Measurements from ENCODE around the gene APBA3. TPM values are rescaled to one million over a fixed set of nuclear protein-coding genes. Genes with fewer than 3 reads are reported as not detected.

The APBA3 gene
- total and polyA plus RNA-seq, 2 experiments from 2014 or later = 17.2 to 31.8 TPM

DNA sequence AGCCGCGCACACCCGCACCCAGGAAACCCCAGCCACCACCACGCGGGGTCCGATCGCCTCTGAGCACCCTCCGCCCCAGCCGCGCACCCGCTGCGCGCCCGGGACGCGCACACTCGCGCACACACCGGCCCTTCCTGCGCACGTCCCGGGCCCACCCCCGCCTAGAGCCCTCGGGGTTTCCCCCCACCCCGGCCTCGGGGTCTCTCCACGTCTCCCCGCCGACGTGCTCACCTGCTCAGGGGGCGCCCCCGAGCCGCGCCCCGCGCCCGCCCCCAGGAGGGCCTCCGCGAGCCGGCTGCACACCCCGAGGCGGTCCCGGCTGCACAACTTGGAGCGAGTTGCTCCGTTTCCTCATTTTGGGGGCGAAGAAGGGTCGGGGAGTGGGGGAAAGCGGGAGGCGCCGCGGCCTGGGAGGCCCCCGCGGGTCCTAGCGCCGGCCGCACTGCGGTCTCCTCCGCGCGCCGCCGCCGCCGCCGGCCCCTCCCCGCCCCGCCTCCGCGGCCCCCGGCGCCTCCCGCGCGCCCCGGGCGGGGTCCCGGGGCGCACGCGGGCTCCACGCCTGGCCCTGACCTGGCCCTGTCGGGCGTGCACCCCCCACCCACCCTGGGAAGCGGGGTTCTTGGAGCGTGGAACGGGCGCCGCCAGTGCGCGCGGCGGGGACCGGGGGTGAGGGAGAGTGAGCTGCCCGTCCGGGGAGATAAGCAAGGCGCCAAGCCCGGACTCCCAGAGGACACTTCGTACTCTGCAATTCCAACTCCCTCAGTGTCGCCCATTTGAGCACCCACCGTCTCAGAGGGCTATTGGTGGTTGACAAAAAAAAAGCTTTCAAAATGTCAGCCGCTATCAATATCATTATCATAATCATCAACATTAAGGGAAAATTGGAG is 24.7 kb upstream of the APBA3 start, which contains the start of gene MATK:
TSS of gene MATK (minus strand) at position 444 of the 887 bp plus-strand sequence. CDS start 1,246 bp downstream, outside the sequence.
- Histone ChIP-seq H3K36me3 (ENCODE audit: insufficient read depth) (peaks cover 4% of the 10 kb centered on the region; the same call in 1 of the 2 replicates), H2AFZ (peak within 1 kb of the TSS; percentile 92), H3K27me3 (ENCODE audit: insufficient read depth) (peaks cover 10% of the 10 kb centered on the region), H3K27ac (ENCODE audit: low read depth) (no peak within 1 kb of the TSS), H3K79me2 (replicated peaks; ENCODE audit: insufficient read depth) (no peaks in the 10 kb centered on the region), H4K20me1 (replicated peaks; ENCODE audit: insufficient read depth) (no peaks in the 10 kb centered on the region), H3K4me1 (ENCODE audit: insufficient read depth) (no peaks in the 10 kb centered on the region; the same call in 1 of the 2 replicates), H3F3A (replicated peaks; ENCODE audit: low read depth) (no peaks in the 10 kb centered on the region), H3K9me2 (ENCODE audit: insufficient read depth) (no peaks in the 10 kb centered on the region), H3K4me3 (peak within 1 kb of the TSS; percentile 78), H3K4me2 (peak within 1 kb of the TSS; percentile 87)
- H3K36me3 Mint-ChIP-seq (ENCODE audit: low read depth) = peaks cover 28% of the 10 kb centered on the region
- peak within 1 kb of the TSS; percentile 78 for H3K4me3 Mint-ChIP-seq
- TF ChIP-seq EZH2 (IDR thresholded peaks at IDR 0.05; ENCODE audit: low read depth, unreplicated experiment) (no peak), POLR2AphosphoS5 (IDR thresholded peaks at IDR 0.05; ENCODE audit: low read depth) (0 out of 2 replicates have a peak, but pooled peaks have one; percentile 24), ZNF114 (CRISPR knock-in tag; IDR thresholded peaks at IDR 0.05) (no peak)
- H3K27me3 Mint-ChIP-seq (ENCODE audit: insufficient read depth, low read depth, poor library complexity) = peaks cover 21% of the 10 kb centered on the region
- H3K27ac Mint-ChIP-seq = no peak within 1 kb of the TSS
- H3K4me1 Mint-ChIP-seq = peaks cover 8% of the 10 kb centered on the region
- peak; percentile 53 for ATAC-seq
- H3K9me3 Mint-ChIP-seq = peaks cover 18% of the 10 kb centered on the region
- DNase-seq (ENCODE audit: low spot score) = peak; percentile 74

DNA sequence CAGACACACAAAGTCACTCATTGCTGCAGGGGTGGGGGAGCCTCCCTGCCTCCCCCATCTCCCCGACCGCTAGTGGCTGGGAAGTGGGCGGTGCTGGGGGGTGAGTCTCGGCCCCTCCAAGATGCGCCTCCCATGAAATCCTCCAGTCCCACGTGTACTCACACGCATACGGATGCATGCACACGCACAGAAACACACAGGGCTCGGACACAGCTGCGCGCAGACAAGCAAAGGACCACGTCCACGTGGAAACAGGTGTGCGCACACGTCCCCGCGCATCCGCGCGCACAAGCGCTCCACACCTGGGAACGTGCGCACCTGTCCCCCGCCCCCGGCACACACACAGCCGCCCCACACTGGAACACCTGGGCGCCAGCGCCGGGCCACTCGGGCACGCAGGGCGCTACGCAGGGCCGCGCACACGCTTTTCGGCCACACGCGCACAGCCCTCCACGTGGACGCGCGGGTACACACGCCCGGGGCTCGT is 24.0 kb upstream of the APBA3 start:
- H3K4me3 Mint-ChIP-seq = peak overlapping the region; percentile 78
- no peaks in the 10 kb centered on the region for H3F3A ChIP-seq (replicated peaks; ENCODE audit: low read depth)
- peak overlapping the region; percentile 87 for H3K4me2 ChIP-seq
- H4K20me1 ChIP-seq (replicated peaks; ENCODE audit: insufficient read depth) = no peaks in the 10 kb centered on the region
- H3K4me3 ChIP-seq = peak overlapping the region; percentile 78
- peaks cover 33% of the 10 kb centered on the region for H3K36me3 Mint-ChIP-seq (ENCODE audit: low read depth)
- peak overlapping the region; percentile 92 for H2AFZ ChIP-seq
- H3K27me3 Mint-ChIP-seq (ENCODE audit: insufficient read depth, low read depth, poor library complexity) = peaks cover 21% of the 10 kb centered on the region
- H3K79me2 ChIP-seq (replicated peaks; ENCODE audit: insufficient read depth) = no peaks in the 10 kb centered on the region
- peaks cover 24% of the 10 kb centered on the region for H3K9me3 Mint-ChIP-seq
- H3K27ac ChIP-seq (ENCODE audit: low read depth) = no peak overlapping the region
- DNase-seq (ENCODE audit: low spot score) (no peak), ATAC-seq (peak; percentile 34)
- H3K4me1 Mint-ChIP-seq = peaks cover 8% of the 10 kb centered on the region
- H3K36me3 ChIP-seq (ENCODE audit: insufficient read depth) = peaks cover 4% of the 10 kb centered on the region; the same call in 1 of the 2 replicates
- H3K4me1 ChIP-seq (ENCODE audit: insufficient read depth) = no peaks in the 10 kb centered on the region; the same call in 1 of the 2 replicates
- H3K27me3 ChIP-seq (ENCODE audit: insufficient read depth) = peaks cover 10% of the 10 kb centered on the region
- no peaks in the 10 kb centered on the region for H3K9me2 ChIP-seq (ENCODE audit: insufficient read depth)
- no peak overlapping the region for H3K27ac Mint-ChIP-seq
- TF ChIP-seq, protein P1, sequence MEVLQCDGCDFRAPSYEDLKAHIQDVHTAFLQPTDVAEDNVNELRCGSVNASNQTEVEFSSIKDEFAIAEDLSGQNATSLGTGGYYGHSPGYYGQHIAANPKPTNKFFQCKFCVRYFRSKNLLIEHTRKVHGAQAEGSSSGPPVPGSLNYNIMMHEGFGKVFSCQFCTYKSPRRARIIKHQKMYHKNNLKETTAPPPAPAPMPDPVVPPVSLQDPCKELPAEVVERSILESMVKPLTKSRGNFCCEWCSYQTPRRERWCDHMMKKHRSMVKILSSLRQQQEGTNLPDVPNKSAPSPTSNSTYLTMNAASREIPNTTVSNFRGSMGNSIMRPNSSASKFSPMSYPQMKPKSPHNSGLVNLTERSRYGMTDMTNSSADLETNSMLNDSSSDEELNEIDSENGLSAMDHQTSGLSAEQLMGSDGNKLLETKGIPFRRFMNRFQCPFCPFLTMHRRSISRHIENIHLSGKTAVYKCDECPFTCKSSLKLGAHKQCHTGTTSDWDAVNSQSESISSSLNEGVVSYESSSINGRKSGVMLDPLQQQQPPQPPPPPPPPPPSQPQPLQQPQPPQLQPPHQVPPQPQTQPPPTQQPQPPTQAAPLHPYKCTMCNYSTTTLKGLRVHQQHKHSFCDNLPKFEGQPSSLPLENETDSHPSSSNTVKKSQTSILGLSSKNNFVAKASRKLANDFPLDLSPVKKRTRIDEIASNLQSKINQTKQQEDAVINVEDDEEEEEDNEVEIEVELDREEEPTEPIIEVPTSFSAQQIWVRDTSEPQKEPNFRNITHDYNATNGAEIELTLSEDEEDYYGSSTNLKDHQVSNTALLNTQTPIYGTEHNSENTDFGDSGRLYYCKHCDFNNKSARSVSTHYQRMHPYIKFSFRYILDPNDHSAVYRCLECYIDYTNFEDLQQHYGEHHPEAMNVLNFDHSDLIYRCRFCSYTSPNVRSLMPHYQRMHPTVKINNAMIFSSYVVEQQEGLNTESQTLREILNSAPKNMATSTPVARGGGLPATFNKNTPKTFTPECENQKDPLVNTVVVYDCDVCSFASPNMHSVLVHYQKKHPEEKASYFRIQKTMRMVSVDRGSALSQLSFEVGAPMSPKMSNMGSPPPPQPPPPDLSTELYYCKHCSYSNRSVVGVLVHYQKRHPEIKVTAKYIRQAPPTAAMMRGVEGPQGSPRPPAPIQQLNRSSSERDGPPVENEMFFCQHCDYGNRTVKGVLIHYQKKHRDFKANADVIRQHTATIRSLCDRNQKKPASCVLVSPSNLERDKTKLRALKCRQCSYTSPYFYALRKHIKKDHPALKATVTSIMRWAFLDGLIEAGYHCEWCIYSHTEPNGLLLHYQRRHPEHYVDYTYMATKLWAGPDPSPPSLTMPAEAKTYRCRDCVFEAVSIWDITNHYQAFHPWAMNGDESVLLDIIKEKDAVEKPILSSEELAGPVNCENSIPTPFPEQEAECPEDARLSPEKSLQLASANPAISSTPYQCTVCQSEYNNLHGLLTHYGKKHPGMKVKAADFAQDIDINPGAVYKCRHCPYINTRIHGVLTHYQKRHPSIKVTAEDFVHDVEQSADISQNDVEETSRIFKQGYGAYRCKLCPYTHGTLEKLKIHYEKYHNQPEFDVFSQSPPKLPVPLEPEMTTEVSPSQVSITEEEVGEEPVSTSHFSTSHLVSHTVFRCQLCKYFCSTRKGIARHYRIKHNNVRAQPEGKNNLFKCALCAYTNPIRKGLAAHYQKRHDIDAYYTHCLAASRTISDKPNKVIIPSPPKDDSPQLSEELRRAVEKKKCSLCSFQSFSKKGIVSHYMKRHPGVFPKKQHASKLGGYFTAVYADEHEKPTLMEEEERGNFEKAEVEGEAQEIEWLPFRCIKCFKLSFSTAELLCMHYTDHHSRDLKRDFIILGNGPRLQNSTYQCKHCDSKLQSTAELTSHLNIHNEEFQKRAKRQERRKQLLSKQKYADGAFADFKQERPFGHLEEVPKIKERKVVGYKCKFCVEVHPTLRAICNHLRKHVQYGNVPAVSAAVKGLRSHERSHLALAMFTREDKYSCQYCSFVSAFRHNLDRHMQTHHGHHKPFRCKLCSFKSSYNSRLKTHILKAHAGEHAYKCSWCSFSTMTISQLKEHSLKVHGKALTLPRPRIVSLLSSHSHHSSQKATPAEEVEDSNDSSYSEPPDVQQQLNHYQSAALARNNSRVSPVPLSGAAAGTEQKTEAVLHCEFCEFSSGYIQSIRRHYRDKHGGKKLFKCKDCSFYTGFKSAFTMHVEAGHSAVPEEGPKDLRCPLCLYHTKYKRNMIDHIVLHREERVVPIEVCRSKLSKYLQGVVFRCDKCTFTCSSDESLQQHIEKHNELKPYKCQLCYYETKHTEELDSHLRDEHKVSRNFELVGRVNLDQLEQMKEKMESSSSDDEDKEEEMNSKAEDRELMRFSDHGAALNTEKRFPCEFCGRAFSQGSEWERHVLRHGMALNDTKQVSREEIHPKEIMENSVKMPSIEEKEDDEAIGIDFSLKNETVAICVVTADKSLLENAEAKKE (CRISPR knock-in tag; IDR thresholded peaks at IDR 0.05) = no peak
- TF ChIP-seq EZH2phosphoT487 (IDR thresholded peaks at IDR 0.05; ENCODE audit: unreplicated experiment) (no peak), NANOG (IDR thresholded peaks at IDR 0.05; ENCODE audit: borderline replicate concordance) (no peak), JUNB (IDR thresholded peaks at IDR 0.05; ENCODE audit: unreplicated experiment) (no peak), ZNF331 (CRISPR knock-in tag; IDR thresholded peaks at IDR 0.05; ENCODE audit: low read depth) (no peak), CREB1 (CRISPR knock-in tag; IDR thresholded peaks at IDR 0.05; ENCODE audit: low read depth) (no peak), ZNF114 (CRISPR knock-in tag; IDR thresholded peaks at IDR 0.05) (no peak)
- TF ChIP-seq, protein P2, sequence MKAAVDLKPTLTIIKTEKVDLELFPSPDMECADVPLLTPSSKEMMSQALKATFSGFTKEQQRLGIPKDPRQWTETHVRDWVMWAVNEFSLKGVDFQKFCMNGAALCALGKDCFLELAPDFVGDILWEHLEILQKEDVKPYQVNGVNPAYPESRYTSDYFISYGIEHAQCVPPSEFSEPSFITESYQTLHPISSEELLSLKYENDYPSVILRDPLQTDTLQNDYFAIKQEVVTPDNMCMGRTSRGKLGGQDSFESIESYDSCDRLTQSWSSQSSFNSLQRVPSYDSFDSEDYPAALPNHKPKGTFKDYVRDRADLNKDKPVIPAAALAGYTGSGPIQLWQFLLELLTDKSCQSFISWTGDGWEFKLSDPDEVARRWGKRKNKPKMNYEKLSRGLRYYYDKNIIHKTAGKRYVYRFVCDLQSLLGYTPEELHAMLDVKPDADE (IDR thresholded peaks at IDR 0.05) = no peak

All from GM23338 (cell line).